Measurements from ENCODE around the gene CTRL. TPM values are rescaled to one million over a fixed set of nuclear protein-coding genes. Genes with fewer than 3 reads are reported as not detected.

Gene CTRL
- total RNA-seq, 1 donor from 2014 or later, result 0.48 TPM

DNA sequence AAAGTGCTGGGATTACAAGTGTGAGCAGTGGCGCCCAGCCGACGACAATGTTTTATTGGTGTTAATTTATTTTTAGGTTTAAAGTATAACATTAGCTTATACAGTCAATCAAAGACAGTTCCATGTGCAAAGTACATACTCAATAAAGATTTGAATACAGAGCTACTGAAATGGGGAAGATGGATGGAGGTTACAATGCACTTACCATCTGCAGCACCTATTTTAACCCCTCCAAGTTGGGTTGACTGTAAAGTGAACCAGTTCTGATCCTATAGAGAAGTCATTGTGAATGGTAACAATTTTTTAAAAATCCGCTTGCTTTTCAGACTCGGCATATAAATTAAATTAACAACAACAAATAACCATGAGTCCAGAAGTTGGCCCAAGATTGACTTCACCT is 39.3 kb downstream of the CTRL start:
- no peak for DNase-seq (ENCODE audit: low spot score)

DNA sequence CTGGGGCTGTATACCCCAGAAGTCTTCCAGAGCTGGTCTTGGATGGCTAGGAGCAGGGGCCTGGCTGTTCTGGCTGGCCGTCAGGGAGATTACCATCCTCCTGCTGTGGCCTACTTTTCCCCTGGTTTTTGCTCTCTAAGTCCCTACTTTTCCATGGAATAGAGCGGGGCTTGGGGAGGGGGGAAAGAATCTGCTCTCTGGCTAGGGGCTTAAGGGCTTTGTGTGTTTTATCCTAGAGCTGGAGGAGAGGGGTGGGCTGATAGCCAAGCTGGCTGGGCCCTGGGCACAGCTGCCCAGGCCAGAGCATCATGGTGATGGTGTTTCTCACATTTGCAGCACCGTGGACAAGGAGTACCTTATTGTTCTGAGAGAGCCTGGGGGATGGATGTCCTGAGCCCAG is 43.3 kb downstream of the CTRL start:
- DNase-seq (ENCODE audit: low spot score), result peak; percentile 61

DNA sequence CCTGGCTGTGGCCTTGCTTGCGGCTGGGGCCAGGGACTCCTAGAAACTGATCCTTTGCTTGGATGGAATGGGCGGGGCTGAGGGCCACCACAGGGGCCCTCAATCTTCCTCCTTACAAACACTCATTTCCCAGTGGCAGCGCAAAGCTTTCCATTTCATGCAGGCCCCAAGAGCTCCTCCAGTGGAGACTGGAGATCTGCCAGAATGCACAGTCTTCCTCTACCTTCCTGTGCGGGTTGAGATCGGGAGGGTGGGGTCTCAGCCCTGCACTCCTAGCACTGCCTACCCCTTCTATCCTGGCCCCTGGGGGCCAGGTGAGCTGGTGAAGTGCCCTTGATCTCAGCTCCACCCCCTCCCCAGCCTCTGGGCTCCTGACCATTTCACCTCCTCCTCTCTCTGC is 45.3 kb downstream of the CTRL start:
- DNase-seq (ENCODE audit: low spot score), result no peak

DNA sequence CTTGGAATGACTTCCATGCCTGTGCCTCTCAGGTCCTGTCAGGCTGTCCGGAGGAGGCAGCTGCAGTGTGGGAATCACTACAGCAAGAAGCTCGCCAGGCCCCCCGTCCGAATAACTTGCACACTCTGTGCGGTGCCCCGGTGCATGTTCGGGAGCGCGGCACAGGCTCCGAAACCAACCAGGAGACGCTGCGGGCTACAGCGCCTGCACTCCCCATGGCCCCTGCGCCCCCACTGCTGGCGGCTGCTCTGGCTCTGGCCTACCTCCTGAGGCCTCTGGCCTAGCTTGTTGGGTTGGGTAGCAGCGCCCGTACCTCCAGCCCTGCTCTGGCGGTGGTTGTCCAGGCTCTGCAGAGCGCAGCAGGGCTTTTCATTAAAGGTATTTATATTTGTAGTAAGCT is 45.7 kb downstream of the CTRL start:
- DNase-seq (ENCODE audit: low spot score), result no peak

DNA sequence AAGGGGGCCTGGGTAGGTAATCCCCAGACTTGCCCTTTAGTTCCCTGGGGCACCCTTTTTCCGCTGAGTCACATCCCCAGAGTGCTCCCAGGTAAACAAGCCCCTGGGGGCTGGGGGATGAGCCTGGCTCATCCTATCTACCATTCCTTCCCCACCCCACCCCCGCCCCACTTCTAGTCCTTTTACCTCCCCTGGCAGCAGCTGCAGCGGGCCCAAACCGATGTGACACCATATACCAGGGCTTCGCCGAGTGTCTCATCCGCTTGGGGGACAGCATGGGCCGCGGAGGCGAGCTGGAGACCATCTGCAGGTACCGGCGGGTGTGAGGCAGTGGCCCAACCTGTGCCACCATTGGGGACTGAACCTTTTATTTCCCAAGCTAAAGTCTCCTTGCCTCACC is 46.1 kb downstream of the CTRL start:
- DNase-seq (ENCODE audit: low spot score), result no peak

DNA sequence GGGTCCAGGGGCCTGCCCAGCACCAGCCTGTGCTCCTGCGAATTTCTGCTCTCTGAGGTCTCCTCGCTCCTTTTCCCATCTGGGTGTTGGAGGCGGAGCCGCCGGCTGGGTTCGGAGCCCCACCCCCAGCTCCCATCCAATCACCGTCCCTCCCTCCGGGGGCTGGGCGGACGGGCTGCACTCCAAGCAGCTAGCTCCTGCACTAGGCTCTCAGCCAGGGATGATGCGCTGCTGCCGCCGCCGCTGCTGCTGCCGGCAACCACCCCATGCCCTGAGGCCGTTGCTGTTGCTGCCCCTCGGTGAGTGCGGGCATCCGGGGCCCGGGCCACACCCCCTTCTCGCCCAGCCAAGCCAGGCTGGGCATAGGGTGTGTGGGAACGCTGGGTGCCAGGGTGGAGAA is 47.0 kb downstream of the CTRL start, which contains the start of gene NRN1L:
Gene NRN1L (plus strand): TSS at position 202 of the 400 bp plus-strand sequence. CDS start 19 bp downstream, at position 221.
- peak; percentile 91 for DNase-seq (ENCODE audit: low spot score)

DNA sequence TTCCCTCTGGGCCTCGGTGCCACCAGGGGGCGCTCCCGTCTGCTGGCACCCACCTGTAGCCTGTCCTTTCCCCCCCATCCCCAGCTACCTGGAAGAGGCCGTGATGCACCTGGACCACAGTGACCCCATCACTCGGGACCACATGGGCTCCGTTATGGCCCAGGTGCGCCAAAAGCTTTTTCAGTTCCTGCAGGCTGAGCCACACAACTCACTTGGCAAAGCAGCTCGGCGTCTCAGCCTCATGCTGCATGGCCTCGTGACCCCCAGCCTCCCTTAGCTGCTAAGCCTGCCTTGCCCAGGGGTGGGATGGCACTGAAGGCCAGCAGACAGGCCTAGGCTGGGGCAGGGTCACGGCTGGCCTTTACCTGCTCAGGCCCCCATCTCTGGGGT is 47.8 kb downstream of the CTRL start:
- no peak for DNase-seq (ENCODE audit: low spot score)

DNA sequence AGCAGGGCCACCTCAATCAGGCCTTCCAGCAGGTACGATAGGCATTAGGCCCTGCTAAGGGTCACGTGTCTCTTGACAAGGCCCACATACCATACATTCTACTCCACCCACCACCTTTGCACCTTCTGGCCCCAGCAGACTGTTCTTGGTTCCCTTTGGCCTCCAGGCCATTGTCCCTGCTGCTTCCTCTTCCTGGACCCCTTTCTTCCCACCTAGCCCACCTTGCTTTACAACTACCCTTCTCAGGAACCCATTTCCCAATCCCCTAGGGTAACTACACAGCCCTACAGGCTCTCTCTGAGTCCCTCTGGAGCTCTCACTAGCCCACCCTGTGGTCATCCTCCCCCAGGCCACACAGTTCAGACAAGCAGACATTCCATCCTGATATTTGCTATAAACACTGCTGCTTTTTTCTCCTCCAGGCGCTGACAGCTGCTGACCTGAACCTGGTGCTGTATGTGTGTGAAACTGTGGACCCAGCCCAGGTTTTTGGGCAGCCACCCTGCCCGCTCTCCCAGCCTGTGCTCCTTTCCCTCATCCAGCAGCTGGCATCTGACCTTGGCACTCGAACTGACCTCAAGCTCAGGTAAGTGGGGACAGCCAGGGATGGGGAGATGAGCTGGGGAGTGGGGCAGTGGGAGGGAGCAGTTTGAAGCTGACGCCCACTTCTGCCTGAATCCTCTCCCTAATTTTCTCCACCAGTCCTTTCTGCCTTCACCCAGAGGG is 48.4 kb downstream of the CTRL start:
- no peak for DNase-seq (ENCODE audit: low spot score)

DNA sequence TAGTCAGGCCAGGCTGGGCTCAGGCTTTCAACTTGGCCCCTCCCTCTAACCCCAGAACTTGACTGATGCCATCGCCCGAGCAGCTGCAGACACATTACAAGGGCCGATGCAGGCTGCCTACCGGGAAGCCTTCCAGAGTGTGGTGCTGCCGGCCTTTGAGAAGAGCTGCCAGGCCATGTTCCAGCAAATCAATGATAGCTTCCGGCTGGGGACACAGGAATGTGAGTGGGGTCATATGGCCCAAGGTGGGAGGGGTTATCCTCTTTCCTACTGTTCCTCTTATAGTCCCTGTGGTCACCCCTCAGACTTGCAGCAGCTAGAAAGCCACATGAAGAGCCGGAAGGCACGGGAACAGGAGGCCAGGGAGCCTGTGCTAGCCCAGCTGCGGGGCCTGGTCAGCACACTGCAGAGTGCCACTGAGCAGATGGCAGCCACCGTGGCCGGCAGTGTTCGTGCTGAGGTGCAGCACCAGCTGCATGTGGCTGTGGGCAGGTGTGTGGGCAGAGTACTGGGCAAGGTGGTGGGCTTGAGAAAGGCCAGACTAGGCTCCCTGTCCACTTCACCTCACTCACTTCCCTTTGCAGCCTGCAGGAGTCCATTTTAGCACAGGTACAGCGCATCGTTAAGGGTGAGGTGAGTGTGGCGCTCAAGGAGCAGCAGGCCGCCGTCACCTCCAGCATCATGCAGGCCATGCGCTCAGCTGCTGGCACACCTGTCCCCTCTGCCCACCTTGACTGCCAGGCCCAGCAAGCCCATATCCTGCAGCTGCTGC is 49.1 kb downstream of the CTRL start:
- no peak for DNase-seq (ENCODE audit: low spot score)

DNA sequence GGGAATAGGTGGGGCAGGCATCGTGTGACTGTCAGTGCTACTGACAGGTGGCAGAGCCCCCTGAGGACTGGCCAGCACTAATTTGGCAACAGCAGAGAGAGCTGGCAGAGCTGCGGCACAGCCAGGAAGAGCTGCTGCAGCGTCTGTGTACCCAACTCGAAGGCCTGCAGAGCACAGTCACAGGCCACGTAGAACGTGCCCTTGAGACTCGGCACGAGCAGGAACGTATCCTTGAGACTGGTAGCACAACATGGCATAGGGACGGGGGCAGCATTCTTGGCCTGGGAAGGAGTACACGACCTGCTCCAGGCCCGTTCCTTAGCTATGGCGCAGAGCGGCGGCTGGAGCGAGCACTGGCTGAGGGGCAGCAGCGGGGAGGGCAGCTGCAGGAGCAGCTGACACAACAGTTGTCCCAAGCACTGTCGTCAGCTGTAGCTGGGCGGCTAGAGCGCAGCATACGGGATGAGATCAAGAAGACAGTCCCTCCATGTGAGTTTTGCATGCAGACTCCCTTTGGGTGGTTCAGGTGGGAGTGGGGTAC is 50.0 kb downstream of the CTRL start:
- no peak for DNase-seq (ENCODE audit: low spot score)

DNA sequence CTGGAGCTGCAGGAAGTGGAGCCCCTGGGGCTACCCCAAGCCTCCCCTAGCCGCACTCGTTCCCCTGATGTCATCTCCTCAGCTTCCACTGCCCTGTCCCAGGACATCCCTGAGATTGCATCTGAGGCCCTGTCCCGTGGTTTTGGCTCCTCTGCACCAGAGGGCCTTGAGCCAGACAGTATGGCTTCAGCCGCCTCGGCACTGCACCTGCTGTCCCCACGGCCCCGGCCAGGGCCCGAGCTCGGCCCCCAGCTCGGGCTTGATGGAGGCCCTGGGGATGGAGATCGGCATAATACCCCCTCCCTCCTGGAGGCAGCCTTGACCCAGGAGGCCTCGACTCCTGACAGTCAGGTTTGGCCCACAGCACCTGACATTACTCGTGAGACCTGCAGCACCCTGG is 51.1 kb downstream of the CTRL start:
- no peak for DNase-seq (ENCODE audit: low spot score)

DNA sequence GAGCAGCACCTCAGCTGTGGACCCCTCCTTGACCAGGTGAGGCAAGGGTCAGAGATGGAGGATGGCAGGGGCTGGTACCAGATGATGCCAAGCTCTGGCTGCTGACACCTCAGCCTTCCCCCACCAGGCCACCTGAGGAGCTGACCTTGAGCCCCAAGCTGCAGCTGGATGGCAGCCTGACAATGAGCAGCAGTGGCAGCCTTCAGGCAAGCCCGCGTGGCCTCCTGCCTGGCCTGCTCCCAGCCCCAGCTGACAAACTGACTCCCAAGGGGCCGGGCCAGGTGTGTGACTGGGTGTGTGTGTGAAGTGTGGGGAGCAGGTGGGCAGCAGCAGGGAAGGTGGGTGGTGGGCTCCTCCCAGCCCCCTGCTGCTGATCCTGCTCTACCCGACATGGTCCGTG is 51.7 kb downstream of the CTRL start:
- no peak for DNase-seq (ENCODE audit: low spot score)

Other genes with a start within 250 kb of the CTRL start
- gene GFOD2, start 212.5 kb downstream of the CTRL start, total RNA-seq (ENCODE audit: insufficient read depth, low replicate concordance), result 14.0 TPM
- gene RANBP10, start 125.3 kb downstream of the CTRL start, total RNA-seq (ENCODE audit: insufficient read depth, low replicate concordance), result 2.4 TPM
- 0.24 TPM for gene TSNAXIP1, start 125.0 kb downstream of the CTRL start, total RNA-seq (ENCODE audit: insufficient read depth, low replicate concordance)
- 32.3 TPM for gene THAP11, start 89.5 kb downstream of the CTRL start, total RNA-seq (ENCODE audit: insufficient read depth, low replicate concordance)
- gene NUTF2, start 84.9 kb downstream of the CTRL start, total RNA-seq (ENCODE audit: insufficient read depth, low replicate concordance), result 112 TPM
- gene CENPT, start 84.2 kb downstream of the CTRL start, total RNA-seq (ENCODE audit: insufficient read depth, low replicate concordance), result 70.1 TPM
- gene EDC4, start 58.8 kb downstream of the CTRL start, total RNA-seq (ENCODE audit: insufficient read depth, low replicate concordance), result 79.0 TPM
- not detected for gene NRN1L, start 47.0 kb downstream of the CTRL start, total RNA-seq (ENCODE audit: insufficient read depth, low replicate concordance)
- 11.3 TPM for gene PSKH1, start 38.6 kb downstream of the CTRL start, total RNA-seq (ENCODE audit: insufficient read depth, low replicate concordance)
- gene PSMB10, start 5.0 kb upstream of the CTRL start, total RNA-seq (ENCODE audit: insufficient read depth, low replicate concordance), result 29.9 TPM
- gene LCAT, start 12.3 kb upstream of the CTRL start, total RNA-seq (ENCODE audit: insufficient read depth, low replicate concordance), result 22.1 TPM
- gene SLC12A4, start 36.8 kb upstream of the CTRL start, total RNA-seq (ENCODE audit: insufficient read depth, low replicate concordance), result 40.0 TPM
- not detected for gene DPEP3, start 48.6 kb upstream of the CTRL start, total RNA-seq (ENCODE audit: insufficient read depth, low replicate concordance)
- gene DPEP2, start 67.6 kb upstream of the CTRL start, total RNA-seq (ENCODE audit: insufficient read depth, low replicate concordance), result 5.1 TPM
- gene DPEP2NB, start 84.0 kb upstream of the CTRL start, total RNA-seq (ENCODE audit: insufficient read depth, low replicate concordance), result not detected
- 12.3 TPM for gene DDX28, start 91.4 kb upstream of the CTRL start, total RNA-seq (ENCODE audit: insufficient read depth, low replicate concordance)
- gene DUS2, start 91.4 kb upstream of the CTRL start, total RNA-seq (ENCODE audit: insufficient read depth, low replicate concordance), result 5.8 TPM
- 22.6 TPM for gene NFATC3, start 153.5 kb upstream of the CTRL start, total RNA-seq (ENCODE audit: insufficient read depth, low replicate concordance)